Right renal pelvis (tissue), 4 donors: ENCODE data around the gene CAMK2D. TPM values are rescaled to one million over a fixed set of nuclear protein-coding genes. Genes with fewer than 3 reads are reported as not detected.

Experiments
- DNase-seq, 4 donors: peaks; one replicate each; pipeline ENCODE4 v3.0.0-alpha.2; 2013; ENCODE audit warnings: low read depth in 4 of 4, low spot score in 3 of 4, missing footprints in 1 of 4
- polyA plus RNA-seq, 4 donors: library from polyadenylated mRNA; unstranded; fragments of 120-200 nt; gene quantifications; one replicate each; pipeline ENCODE4 v1.2.1, GENCODE V29; 2013; ENCODE audit not compliant: insufficient read length in 4 of 4

Gene CAMK2D
- polyA plus RNA-seq, 4 donors, result 74.8 to 89.5 (median 80.9) TPM

GRCh38 chr4:113411496-113411938, 350.0 kb downstream of the CAMK2D start:
- DNase-seq, result no peak

GRCh38 chr4:113410686-113411085, 350.9 kb downstream of the CAMK2D start:
- no peak for DNase-seq

GRCh38 chr4:113409181-113409580, 352.4 kb downstream of the CAMK2D start:
- no peak for DNase-seq

GRCh38 chr4:113407409-113407808, 354.1 kb downstream of the CAMK2D start:
- DNase-seq, result no peak

GRCh38 chr4:113406723-113407016, 354.9 kb downstream of the CAMK2D start:
- DNase-seq, result no peak

GRCh38 chr4:113405874-113406722, 355.4 kb downstream of the CAMK2D start:
- DNase-seq, result no peak

- peak; percentile 33 to 38 (median 36) for DNase-seq
Observed at GRCh38 chr4:113404841-113405240, 356.7 kb downstream of the CAMK2D start.

GRCh38 chr4:113404167-113404571, 357.4 kb downstream of the CAMK2D start:
- DNase-seq, result no peak

Other genes with a start within 250 kb of the CAMK2D start
- gene ARSJ, start 217.9 kb upstream of the CAMK2D start, polyA plus RNA-seq, result 10 to 100 TPM; 13.9 to 19.1 (median 16.6) TPM